Measurements from ENCODE around the gene CD68. TPM values are rescaled to one million over a fixed set of nuclear protein-coding genes. Genes with fewer than 3 reads are reported as not detected.

The CD68 gene, protein sequence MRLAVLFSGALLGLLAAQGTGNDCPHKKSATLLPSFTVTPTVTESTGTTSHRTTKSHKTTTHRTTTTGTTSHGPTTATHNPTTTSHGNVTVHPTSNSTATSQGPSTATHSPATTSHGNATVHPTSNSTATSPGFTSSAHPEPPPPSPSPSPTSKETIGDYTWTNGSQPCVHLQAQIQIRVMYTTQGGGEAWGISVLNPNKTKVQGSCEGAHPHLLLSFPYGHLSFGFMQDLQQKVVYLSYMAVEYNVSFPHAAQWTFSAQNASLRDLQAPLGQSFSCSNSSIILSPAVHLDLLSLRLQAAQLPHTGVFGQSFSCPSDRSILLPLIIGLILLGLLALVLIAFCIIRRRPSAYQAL
- 26.6 TPM for total RNA-seq
- long read RNA-seq, transcript CD68-201 (6 exons, 1,878 nt) = major isoform, 12 of 22 reads
- long read RNA-seq, partial matches to known transcripts = 8 of 22 reads
- long read RNA-seq, other reads (novel, unspliced or antisense) = 1 of 22 reads

- ATAC-seq (peak; percentile 38), DNase-seq (peak; percentile 67)
- intact Hi-C loops (cut with micrococcal nuclease) = no loop called here
These were observed at the start of gene CD68 for GRCh38 chr17:7579001-7579833. CD68 (plus strand) TSS chr17:7579638; CDS start chr17:7579678, 40 bp downstream.

DNA sequence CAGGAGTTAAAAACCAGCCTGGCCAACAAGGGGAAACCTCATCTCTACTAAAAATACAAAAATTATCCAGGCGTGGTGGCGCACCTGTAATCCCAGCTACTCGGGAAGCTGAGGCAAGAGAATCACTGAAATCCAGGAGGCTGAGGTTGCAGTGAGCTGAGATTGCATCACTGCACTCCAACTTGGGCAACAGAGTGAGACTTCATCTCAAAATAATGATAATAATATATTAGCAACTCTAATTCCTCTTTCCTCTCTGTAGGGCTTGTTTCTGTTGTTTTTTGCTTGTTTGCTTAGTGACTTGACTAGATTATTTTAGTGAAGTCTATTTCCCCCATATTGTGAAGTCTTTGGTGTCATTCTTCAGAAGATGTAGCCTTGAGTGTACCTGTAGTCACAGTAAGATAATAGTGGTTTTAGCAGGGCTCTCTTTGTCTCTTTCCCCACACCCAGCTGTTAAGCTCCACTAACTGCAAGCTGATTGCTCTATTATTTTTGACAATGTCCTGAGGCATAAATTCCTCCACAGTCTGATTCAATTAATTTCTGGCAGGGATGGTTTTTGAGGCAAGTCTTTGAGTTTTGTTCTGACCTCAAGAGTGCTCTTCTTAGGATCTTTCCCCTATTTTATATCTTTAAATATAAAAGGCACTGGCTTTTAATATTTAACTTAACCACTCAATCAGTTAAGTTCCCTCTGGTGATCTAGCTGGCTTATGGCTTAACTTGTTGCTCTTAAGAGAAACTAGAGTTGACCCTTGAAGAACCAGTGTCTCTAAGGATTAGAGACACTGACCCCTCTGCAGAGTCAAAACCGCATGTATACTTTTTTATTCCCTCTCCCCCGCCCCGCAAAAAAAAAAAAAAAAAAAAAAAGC lies 49.2 kb upstream of the CD68 start:
- intact Hi-C loops (cut with micrococcal nuclease) = no loop called here
- DNase-seq (no peak), ATAC-seq (no peak)

DNA sequence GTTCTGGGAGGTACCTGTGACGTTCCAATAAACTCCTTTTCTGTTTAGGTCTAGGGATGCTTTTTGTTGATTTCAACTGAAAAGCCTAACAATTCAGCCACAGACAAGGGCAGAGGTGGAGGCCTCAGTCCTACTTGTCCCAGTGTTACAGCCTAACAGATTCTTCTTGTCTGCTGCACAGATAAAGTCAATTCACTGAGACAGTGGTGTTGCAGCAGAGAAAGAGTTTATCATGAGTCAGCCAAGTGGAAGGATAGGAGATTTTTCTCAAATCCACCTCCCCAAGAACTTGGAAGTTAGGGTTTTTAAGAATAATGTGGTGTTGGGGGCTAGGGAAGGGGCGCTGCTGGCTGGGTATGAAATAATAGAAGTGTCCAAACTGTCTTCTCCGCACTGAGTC lies 41.4 kb upstream of the CD68 start:
- DNase-seq (no peak), ATAC-seq (no peak)
- intact Hi-C loops (cut with micrococcal nuclease) = no loop called here

- no peak for DNase-seq
- intact Hi-C loops (cut with micrococcal nuclease) = no loop called here
- no peak for ATAC-seq
These were observed 40.4 kb upstream of the CD68 start for GRCh38 chr17:7538891-7539545.

DNA sequence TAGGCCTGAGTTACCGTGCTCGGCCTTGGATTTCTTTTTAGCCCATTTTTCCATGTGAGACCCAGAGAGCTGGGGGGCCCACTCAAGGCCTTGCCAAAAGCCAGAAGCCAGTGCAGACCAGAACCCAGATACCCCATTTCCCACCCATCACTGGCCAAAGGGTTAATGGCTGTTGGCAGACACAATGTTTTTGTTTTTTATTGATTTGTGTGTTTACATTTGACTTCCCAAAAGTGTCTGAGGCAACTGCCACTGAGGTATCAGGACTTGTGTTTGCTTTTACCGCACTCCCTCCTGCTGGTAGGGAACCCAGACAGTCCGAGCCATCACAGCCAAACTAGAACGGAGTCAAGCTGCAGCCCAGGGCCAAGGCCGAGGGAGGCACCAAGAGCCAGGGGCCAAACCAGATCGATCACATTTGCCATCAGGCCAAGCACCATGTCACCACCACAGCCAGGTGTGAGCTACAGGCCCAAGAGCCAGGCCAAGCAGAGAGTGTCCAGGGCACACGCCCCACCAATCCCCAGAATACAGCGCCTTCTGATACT lies 38.3 kb upstream of the CD68 start:
- DNase-seq (no peak), ATAC-seq (no peak)

GRCh38 chr17:7544911-7545310 lies 34.5 kb upstream of the CD68 start:
- intact Hi-C loops (cut with micrococcal nuclease) = no loop called here
- DNase-seq (no peak), ATAC-seq (no peak)

More for the DNA sequence above, 38.3 kb upstream of the CD68 start:
- intact Hi-C loops (cut with micrococcal nuclease) = no loop called here

DNA sequence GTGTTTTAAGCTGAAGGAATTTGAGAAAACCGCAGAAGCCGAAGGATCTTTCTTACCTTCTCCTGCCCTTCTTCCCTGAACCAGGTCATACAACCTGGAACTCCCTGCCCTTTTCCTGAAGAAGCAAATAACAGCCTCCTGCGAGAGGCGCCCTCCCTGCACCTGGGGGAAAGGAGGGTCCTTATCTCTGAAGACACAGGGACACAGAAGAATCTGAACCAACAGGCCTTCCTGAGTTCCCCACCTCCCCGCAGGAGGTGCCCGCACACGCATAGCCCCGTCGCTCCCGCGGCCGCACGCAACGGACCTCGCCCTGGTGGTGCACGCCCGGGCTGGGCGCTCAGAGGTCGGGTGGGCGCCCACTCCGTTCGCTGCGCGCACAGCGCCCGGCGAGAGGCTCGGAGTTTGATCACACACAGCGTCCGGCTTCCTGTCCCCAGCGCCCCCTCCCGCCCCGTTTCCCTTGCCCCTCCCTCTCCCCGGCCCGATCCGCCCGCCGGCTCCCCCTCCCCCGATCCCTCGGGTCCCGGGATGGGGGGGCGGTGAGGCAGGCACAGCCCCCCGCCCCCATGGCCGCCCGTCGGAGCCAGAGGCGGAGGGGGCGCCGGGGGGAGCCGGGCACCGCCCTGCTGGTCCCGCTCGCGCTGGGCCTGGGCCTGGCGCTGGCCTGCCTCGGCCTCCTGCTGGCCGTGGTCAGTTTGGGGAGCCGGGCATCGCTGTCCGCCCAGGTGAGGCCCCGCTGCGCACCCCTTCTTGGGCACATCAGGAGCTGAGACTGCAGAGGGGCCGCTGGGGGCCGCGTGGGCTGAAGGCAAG lies 30.6 kb upstream of the CD68 start, which contains the start of gene TNFSF12:
Gene TNFSF12 (plus strand): TSS at position 474 of the 816 bp plus-strand sequence. CDS start 96 bp downstream, at position 570.
- DNase-seq = peak; percentile 86
- intact Hi-C loops (cut with micrococcal nuclease) = no loop called here
- ATAC-seq = peak; percentile 90

DNA sequence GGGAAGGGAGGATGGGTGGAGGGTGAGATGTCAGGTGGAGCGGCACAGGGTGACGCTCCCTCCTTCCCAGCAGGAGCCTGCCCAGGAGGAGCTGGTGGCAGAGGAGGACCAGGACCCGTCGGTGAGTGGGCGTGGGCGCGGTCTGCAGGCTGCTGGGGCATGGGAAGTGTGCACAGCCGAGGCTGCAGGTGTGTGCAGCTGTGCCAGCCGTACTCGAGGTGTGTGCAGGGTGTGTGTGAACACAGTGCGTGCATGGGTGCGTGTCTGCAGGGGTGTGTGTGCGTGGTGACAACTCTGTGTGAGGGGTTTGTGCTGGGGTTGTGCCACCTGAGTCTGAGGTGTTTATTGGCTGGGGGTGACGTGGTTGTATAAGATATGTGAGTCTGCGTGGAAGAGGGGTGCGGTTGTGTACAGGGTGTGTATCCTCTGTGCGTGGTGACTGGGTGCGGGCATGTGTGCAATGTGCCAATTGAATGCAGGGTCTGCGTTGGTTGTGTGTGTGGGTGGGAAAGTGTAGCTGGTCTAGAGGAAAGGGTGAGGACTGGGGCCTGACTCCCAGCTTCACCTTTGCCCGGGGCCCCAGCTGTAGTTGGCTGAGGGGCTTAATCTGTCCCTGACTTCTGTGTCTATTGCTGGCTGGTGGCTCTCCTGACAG lies 29.9 kb upstream of the CD68 start:
- DNase-seq = no peak
- peak; percentile 61 for ATAC-seq
- intact Hi-C loops (cut with micrococcal nuclease) = no loop called here

DNA sequence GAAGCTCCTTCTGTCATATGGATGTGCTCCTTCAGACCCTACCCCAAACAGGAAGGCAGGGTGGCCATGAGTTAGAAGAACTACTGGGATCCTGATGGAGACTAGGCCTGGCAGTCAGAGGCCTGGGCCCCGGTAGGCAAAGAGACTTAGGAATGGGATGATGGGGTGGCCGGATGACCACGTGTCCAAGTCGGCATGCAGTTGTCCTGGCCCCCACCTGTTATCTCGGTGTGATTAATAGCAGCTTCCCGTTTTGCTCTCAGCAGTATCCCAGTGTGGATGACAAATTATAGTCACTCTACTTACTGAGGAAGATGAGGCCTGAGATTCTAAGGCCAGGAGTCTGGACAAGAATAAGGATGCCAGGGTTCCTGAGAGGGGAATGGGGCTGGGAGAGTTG lies 29.1 kb upstream of the CD68 start:
- ATAC-seq = no peak
- intact Hi-C loops (cut with micrococcal nuclease) = no loop called here
- DNase-seq = no peak

- no peak for ATAC-seq
- intact Hi-C loops (cut with micrococcal nuclease) = no loop called here
- no peak for DNase-seq
These were observed 28.0 kb upstream of the CD68 start for GRCh38 chr17:7551396-7551795.

DNA sequence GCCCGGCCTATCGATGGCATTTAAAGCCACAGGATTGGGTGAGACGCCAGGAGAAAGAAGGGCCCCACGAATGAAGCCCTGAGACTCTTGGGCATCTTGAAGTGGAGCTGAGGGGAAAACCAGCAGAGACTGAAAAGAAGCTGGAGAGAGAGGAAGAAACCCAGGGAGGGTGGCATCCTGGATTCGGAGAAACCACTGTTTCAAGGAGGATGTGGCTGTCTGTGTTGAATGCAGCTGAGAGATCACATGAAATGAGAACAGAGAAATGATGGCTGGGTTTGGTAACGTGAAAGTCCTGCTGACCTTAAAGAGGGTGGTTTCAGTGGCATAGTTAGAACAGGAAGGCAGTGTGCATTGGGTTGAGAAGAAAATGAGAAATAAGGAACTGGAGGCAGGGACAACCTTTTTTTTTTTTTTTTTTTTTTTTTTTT lies 26.8 kb upstream of the CD68 start:
- ATAC-seq (peak; percentile 13), DNase-seq (no peak)
- intact Hi-C loops (cut with micrococcal nuclease) = no loop called here

DNA sequence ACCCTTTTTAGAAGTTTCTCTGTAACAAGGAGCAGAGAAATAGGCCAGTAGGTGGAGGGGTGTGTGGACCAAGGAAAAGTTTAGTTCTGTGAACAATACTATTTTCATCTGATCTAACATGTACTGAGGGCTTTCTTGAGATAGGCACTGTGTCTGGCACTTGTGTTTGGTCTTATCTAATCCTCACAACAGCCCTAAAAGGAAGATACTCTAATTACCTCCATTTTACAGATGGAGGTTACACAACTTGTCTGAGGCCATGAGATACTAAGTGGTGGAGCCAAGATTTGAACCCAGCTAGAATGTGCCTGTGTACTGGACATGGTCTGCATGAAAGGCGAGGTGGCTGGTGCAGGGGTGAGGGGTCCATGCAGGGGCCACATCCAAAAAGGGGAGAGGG lies 26.1 kb upstream of the CD68 start:
- DNase-seq (no peak), ATAC-seq (no peak)
- intact Hi-C loops (cut with micrococcal nuclease) = no loop called here

DNA sequence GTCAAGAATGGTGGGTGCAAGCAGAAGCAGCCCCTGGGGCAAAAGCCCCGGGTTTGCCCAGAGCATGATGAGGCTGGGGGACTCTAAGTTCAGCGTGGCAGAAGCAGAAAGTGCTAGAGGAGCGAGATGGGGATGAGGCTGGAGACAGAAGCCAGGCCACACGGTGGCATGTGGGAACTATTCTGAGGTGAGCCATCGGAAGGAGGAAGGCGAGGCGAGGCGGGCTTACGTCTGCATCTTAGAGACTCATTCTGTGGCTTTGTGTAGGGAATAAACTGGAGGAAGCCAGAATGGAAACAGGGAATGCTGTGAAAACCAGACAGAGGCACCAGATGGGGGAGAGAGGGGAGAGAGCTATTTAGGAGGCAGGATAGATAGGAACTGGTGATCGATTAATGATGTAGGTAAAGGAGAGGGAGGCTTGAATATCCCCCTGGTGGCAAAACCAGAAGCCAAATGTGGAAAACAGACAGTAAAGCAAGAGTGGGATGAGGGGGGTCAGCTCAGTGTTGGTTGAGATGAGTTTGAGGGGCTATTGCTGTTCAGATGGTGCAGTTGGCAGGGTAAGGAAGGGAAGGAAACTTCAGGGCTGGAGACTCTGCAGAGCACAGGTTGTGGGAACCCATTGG lies 24.0 kb upstream of the CD68 start:
- intact Hi-C loops (cut with micrococcal nuclease) = no loop called here
- DNase-seq (no peak), ATAC-seq (no peak)

DNA sequence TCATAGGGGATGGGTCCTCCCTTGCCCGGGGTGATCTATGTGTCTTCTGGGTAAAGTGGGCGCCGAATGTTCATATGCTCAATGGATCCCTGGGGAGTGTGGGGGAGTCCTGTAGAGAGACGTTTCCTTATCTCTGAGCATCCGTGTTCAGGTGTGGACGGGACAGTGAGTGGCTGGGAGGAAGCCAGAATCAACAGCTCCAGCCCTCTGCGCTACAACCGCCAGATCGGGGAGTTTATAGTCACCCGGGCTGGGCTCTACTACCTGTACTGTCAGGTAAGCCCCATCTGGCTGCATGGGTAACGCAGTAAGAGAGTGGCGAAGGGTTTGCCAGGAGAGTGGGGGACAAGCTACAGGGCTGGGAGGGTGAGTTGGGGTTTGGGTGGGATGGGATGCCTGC lies 22.8 kb upstream of the CD68 start:
- DNase-seq (no peak), ATAC-seq (no peak)
- intact Hi-C loops (cut with micrococcal nuclease) = no loop called here

- intact Hi-C loops (cut with micrococcal nuclease) = no loop called here
- ATAC-seq (no peak), DNase-seq (peak; percentile 46)
These were observed 22.2 kb upstream of the CD68 start for GRCh38 chr17:7557147-7557764.
